Measurements from ENCODE around the gene KRTAP1-4.
"Not testable (repeated sequence)": the region's sequence is repeated elsewhere in the genome, so short reads cannot be mapped to it uniquely, and the experiment has no call there.

The KRTAP1-4 gene

DNA sequence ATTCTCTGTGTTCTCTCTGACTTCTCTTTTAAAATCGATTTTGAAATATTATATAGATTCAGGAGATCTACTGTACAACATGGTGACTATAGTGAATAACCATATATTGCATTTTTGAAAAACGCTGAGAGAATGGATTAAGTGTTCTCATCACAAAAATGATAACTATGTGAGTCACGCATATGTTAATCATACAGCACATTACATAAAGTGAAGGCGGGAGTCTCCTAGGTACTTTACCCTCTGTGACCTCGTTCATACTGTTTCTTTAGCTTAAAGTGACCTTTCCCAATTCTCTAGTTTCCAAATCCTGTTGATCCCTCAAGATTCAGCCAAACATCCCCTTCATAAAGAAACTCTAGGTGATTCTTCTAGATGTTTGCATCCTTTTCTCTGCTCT lies 27.2 kb downstream of the KRTAP1-4 start:
- no peak for DNase-seq

DNA sequence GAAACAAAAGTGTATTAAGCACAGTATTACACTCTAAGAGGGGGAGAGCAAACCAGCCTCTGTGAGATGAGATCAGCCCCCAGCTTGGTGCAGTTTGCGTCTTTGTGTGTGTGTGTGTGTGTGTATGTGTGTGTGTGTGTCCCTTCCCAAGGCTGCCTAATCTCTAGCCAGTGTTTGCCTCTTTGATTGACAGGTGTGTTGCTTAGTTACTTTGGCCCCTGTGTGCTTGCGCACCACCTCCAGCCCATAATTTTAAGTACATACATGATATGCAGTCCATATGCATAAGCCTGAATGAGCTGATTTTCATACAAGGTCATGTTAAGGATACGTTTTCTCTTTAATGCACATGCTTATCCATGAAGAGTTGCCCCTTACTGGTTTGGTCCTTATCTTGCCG lies 28.2 kb downstream of the KRTAP1-4 start:
- DNase-seq, result no peak

DNA sequence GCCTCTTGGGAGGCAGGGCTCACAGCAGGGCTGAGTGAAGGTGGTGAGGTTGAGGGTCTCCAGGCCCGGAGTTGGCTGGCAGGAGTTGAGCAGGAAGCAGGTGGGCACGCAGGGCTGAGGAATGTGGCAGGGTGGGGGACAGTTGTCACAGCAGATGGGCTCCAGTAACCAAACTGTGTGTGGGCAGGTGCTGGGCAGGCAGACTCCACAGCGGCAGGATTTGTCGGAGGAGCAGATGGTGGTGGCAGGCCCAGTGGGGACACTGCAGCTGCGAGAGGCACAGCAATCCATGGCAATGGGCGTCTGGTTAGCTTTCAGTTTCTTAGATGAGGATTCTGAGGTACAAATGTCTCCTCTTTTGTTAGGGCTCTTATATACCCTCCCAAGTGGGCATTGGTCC lies 30.4 kb downstream of the KRTAP1-4 start, which contains the start of gene KRTAP3-2:
TSS of gene KRTAP3-2 (minus strand) at position 344 of the 400 bp plus-strand sequence. CDS start at position 291, 53 bp downstream.
- not testable (repeated sequence) for DNase-seq

DNA sequence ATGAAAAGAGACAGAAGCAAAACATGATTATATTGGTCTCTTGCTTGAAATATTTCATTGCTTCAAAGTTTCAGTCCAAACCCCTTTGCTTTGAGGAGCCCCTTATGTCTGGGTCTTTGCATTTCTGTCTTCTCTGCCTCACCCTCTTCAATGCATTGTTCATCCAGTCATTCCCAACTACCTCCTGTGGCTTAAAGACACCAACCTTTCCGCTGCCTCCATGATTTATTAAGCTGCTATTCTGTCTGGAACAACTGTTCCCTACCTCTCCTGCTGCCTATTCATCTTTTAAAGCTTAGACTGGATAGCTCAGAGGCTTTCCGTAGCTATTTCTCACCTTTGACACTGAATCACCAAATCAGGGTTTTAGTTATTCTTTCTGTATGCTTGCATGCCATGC lies 32.6 kb downstream of the KRTAP1-4 start:
- DNase-seq, result no peak

DNA sequence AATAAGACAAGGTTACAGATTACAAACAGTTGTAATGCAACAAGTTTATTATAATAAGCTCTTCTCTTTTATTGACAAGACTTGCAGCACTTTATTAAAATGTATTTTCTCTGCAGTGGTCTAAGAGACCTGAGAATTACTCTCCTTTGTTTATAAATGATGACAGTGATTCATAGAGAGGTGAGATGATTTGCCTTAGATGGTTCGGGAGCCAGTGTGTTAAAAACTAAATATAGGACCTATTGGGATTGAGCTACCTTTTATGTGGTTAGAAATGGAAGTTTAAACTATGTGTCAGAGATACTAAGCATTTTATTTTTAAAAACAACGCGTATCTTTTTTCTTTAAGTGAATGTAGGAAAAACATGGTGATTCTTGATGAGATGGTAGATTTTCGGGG lies 33.2 kb downstream of the KRTAP1-4 start:
- DNase-seq, result no peak

DNA sequence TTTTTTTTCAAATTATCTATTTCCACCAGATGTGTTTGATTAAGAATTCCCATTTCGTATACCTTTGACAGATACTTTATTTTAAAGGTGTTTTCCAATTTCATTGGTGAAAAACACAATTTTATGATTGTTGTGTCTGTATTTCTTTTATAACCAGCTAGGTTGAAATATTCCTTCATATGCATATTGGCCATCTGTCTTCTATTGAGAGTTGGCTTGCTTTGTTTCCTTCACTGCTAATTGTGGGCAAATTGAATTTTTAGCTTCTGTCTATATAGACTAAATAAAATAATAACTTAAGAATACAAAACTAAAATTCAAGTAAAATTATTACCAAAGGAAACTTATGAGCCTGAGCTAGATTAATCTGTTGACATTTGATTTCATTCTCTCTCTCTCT lies 34.9 kb downstream of the KRTAP1-4 start:
- no peak for DNase-seq

DNA sequence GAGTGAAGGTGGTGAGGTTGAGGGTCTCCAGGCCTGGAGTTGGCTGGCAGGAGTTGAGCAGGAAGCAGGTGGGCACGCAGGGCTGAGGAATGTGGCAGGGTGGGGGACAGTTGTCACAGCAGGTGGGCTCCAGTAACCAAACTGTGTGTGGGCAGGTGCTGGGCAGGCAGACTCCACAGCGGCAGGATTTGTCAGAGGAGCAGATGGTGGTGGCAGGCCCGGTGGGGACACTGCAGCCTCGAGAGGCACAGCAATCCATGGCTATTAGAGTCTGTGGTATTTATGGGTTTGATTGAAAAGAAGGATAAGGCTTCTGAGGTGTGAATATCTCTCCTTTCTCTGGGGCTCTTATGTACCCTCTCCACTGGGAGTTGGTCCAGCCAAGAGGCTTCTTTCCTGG lies 36.2 kb downstream of the KRTAP1-4 start, which contains the start of gene KRTAP3-3:
TSS of gene KRTAP3-3 (minus strand) at position 326 of the 400 bp plus-strand sequence. CDS start at position 259, 67 bp downstream.
- DNase-seq, result no peak

DNA sequence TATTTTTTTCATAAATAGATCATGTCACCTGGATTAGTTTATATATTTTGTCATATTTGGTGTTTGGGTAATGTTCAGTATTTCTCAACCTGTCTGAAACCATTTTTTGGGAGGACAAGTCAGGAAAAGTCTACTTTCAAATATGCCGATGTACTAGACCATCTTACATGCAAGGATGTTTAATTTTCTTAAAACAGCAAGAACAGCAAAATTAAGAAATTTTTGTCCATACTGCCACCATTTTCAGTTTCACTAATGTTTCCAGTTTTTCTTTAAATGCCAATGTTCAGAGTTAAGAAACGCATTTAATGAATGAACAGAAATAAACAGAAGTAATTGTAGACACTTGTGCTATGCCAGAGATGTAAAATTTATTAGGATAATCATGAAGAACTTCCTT lies 36.9 kb downstream of the KRTAP1-4 start:
- no peak for DNase-seq

DNA sequence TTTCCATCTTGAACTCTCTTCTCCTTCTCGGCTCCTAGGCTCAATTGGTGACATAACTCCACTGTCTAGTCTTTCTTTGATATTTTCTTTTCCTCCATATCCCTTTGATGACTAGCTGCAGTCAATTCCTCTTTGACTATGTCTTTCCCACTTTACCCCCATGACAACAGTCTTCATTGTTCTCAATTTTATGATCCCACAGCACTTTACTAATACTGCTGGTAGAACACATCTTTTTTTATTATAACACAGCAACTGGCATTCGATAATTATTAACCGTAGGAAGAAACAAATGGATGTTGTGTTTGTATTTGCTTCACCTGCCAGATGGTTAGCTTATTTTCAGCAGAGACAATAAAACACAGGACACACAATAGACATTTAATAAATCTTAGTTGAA lies 37.3 kb downstream of the KRTAP1-4 start:
- DNase-seq, result no peak

DNA sequence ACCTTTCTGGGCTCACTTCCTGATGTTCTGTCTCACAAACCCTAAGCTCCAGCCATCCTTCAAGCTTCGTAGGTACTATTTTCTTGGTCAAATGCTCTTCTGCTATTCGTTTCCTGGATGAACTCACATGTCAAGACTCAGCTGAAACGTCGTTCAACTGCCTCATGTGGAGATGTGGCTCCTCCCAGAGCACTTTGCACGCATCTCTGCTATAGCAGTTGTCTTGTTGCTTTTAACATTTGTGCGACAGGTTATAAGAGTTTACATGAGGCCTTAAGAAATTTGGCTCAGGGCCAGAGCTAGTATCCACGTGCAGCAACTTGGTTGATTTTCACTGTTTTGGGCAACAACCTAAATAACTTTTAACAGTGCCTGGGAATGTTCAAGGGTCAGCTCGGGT lies 43.1 kb downstream of the KRTAP1-4 start:
- DNase-seq, result no peak

DNA sequence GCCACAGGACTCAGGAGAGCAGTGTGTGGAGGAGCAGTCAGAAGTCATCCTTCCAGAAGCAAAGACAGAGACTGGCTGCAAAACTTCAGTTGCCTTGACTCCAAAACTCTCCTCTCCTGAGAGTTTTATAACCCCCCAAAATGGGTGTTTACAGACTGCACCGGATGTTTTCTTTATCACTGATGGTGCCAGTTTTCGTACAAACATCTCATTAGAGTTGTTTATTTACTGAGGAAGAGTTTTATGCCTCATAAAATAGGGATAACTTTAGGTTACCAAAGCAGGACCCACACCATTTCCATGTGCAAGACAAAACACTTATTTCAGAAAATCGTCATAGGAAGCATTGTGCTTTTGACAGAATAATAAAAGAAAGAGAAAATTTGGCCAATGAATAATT lies 45.8 kb downstream of the KRTAP1-4 start, which contains the start of gene KRT40:
TSS of gene KRT40 (minus strand) at position 101 of the 400 bp plus-strand sequence. CDS start at position 48, 53 bp downstream.
- DNase-seq, result no peak

DNA sequence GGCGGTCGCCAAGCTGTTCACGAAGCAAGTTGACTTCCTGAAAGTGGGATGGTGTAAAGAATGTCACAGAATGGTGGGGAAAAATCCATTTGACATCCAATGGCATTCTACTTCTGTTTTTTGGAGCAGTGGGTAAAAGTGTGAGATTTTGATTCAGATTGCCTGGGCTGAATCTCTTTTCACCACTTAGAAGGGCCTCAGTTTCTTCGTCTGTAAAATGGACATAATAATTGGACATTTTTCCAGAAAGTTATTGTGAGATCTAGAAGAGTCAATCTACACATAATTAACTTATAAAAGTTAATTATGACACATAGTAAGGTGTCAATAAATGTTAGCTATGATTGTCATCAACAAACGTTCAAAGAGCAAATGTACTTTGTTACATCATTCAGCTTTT lies 48.9 kb downstream of the KRTAP1-4 start:
- DNase-seq, result no peak

DNA sequence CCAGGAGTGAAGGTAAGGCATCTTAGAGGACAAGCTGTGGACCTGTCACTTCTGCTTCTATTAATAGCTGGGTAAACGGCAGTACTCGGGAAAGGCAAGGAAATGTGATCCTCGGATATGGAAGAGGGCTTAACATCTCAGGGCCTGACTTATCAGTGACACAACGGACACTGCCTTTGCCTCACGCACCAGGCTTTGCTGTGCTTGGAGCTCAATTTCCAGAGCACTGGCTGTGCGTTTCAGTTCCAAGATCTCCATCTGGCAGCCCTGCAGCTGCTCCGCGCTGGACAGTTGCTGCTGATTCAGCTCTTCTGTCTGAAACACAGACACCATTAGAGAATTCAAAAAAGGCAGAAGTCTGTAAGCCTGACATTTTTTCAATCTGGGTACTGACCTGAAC lies 49.4 kb downstream of the KRTAP1-4 start:
- DNase-seq, result no peak

DNA sequence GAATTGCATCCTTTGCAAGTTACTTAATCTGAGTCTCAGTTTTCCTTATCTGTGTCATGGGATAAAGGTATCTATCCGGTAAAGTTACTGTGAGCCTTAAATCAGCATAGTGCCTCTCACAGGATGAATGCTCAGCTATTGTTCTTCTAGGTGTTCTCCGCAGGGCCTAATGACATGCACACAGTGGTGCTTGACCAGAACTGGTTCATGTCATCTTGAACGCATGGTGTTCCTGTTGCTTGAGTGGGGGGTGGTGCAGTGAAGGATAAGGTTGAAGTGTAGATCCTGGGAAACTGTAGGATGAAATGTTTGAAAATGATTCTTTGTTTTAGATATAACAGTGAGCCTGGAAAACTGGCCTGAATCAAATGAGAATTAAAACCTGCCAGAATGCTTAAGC lies 49.9 kb downstream of the KRTAP1-4 start:
- no peak for DNase-seq
